Astrocyte of the hippocampus (primary cell): ENCODE measurements around the gene BICRA.

Experiments
- DNase-seq: peaks from one replicate; pipeline ENCODE4 v3.0.0; 2011; ENCODE audit warnings: low read depth, low spot score

The BICRA gene

DNA sequence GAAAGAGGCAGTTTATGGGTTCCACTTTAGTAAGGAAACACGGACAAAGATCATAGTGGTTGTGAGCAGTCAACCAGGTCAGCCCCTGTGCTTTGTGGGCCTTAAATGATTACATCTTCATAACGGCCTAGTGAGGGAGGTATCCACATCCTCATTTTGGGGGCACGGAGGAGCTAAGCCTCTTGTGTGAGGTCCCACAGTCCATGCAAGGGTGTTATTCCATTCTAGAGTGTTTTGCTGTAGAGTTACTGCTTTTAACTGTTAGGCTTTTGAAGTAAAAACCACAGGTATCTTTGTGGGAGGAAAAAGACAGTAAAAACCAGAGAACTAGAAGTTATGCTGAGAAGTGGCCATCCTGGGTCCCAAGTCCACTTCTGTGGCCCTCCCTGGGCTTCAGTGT, 140.4 kb downstream of the BICRA start:
- DNase-seq = no peak

GRCh38 chr19:47750752-47751151, 141.8 kb downstream of the BICRA start:
- DNase-seq = no peak

DNA sequence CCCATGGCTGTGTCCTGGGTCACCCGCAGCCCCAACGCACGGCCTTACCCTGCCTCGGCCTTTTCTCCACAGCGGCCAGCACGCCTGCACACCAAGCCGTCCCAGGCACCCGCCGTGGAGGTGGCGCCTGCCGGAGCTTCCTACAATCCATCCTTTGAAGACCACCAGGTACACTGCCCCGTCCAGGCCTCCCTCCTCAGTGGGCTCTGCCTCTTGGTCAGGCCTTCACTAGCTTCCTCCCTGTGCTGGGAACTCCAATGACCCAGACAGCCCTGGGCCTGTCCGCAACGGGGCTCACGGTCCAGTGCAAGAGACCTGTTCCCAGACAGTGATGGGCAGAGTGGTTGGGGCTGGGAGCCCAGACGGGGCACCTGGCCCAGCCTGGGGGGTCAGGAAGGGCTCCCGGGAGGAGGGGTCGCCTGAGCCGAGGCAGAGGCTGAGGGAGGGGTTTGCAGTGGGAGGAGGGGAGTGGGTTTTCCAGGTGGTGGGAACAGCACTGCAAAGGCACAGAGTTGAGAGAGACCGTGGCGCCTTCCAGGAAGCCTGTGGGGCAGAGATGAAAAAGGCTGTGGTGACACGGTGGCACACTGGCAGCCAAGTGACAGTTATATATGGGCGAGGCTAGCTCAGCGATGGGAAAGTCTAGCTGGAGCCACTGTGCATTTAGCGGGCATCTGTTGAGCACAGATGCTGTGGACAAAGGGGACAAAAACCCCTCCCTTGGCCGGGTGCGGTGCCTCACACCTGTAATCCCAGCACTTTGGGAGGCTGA, 143.7 kb downstream of the BICRA start:
- DNase-seq = no peak
